ENCODE data around the gene LGALS4.
"Not testable (repeated sequence)": the region's sequence is repeated elsewhere in the genome, so short reads cannot be mapped to it uniquely, and the experiment has no call there.

LGALS4 gene

DNA sequence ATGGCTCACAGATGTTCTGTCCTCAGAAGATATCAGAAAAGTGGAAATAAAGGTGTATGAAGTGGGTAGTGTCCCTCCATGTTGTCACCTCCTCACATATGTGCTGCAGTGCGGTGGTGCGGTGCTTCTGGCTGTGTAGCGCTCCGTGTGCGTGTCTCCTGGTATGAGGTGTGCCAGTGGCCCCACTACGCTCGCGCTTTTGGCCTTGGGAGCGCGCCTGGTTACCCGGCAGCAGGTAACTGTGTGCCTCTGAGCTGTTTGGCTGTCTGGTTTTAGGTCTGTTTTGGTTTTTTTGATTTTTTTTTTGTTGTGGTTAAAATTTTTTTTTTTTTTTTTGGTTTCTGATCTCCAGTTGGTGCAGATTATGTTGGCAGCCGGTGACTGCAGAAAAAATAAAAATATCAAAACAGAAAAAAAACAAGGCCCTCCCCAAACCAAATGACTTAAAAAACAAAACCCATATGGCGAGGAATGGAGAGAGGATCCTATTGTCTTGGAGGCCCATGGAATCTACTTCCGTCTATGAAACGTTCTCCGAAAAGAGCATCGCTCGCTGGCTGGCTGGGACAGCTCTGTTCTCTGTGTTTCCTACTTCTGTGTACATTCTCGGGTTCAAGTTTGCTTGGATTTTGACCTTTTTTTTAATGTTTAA, 29.2 kb upstream of the LGALS4 start:
- DNase-seq: no peak

GRCh38 chr19:38841180-38841766, 28.5 kb upstream of the LGALS4 start:
- DNase-seq: no peak

GRCh38 chr19:38840583-38840968, 27.8 kb upstream of the LGALS4 start:
- no peak for DNase-seq

DNA sequence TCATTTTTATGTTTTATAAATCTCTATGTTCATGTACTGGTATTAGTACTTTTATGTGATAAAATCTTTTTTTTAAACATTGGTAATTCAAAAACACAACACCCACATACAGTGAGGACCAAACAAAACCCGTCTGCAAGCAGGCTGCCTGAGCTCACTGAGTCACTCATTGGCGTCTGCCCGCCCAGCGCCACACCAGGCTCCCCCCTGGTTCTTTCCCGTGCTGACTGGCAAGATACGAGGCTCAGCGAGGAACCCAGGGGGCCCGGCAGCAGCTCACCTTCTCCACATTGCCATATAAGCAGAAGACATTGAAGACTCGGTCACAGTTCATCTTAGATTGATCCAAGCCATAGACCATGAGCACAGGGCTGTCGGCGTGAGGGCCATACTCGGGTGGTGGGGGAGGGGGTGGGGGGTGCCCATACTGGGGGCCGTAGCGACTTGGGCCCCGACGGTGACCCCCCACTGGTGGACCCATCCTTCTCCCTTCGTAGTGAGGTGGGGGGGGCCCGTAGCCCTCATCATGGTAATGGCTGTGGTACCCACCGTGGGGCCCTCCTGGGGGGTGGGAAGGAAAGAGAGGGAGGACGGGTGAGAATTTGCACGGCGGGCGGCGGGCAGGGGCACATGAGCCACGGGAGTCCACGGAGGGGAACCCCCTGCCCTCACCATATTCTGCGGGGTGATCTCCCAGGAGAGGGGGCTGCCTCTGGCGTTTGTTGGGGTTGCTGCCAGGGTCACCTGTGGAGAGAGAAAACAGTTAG, 27.3 kb upstream of the LGALS4 start:
- no peak for DNase-seq

DNA sequence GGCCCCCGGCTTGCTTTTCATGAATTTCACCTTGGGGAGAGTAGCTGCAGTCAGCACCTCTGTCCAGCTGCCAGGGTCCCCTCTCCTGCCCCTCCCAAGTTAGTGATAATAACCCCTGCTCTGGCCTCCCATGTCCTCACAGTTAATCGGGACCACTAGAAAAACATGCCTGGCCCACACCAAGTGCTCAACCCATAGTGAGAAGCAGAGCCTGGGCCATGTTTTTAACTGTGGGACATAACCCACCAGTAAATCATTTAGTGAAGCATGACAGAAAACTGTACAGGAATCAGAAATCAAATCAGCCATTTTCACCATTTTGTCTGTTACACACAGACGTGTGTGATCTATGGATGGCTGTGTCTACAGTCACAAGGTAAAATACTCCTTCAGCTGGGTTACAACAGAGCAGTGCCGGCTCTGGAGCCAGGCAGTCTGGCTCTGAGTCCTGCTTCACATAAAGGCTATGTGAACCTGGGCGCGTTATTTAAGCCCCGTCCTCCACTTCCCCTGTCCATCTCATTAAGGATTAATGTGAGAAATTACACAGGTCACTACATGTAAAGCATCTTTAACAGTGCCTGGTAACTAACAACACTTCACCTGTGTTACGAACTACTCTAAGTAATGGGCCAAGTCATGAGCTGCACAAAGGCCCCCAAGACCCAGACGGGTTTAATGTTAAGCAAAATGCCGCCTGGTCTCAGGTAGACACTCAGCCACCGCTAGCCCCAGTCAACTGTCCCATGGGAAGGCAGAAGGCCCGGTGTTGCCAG, 26.4 kb upstream of the LGALS4 start:
- DNase-seq: no peak

GRCh38 chr19:38838208-38838985, 25.7 kb upstream of the LGALS4 start:
- no peak for DNase-seq

DNA sequence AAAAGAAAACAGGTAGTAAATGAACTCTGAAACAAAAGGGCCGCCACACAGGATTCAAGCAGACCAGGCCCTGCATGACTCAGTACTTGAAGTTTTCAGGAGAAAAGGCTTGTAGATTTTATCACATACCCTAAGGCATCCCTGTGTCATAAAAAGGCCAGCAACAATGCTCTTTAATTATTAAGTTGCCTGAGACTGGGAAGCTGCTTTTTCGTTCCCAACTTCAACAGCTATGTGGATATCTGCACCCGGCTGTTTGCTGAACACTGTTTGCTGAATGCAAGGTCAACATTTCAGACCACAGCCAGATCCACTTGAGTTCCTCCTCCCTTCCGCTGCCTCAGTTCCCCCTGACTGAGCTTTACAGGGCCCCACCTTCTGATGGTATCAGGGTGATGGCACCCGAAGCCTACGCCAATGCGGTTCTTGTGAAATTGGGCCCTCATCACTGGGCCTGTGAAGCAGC, 24.9 kb upstream of the LGALS4 start:
- DNase-seq: no peak

DNA sequence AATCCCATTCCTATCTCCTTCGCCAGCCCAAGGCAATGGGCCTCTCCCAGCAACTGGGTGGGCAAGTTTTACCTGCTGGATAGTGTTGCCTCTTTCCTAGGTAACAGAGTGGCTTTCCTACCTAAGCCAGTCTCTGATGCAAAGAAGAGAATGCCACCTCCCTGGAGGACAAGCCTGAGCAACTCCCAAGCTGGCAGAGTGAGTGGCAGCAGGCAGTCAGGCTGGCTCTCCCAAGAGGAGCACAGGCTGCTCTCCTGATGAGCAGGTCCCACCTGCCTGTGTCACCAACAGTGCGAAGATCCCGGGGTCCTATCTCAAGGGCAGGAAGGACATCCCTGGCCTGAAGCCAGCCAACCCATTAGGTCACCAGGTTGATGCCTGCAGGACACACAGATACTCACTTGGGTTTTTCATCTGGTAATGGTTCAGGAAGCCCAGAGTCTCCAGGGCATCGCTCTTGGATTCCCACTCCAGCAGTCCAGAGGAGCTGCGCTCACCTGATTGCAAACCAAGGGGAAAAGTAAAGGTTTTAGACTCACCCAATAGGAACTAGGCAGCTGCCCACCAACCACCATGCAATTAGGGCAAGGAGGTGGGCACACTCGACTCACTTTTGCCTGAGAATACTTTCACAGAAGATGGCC, 24.4 kb upstream of the LGALS4 start:
- no peak for DNase-seq

GRCh38 chr19:38836159-38836982, 23.6 kb upstream of the LGALS4 start:
- DNase-seq: no peak

DNA sequence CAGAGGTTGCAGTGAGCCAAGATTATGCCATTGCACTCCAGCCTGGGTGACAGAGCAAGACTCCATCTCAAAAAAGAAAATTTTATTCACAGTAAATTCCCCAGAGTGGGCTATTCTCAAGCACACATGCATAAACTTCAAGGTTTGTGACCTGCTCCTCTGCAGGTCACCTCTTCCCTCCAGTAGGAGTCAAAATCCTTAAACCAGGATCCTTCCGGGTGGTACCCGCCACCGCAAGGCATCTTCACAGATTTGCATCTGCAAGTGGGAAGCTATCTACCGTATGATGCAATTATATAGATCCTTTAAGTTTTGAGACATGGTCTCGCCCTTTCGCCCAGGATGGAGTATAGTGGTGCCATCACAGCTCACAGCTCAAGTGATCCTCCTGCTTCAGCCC, 21.8 kb upstream of the LGALS4 start:
- no peak for DNase-seq

DNA sequence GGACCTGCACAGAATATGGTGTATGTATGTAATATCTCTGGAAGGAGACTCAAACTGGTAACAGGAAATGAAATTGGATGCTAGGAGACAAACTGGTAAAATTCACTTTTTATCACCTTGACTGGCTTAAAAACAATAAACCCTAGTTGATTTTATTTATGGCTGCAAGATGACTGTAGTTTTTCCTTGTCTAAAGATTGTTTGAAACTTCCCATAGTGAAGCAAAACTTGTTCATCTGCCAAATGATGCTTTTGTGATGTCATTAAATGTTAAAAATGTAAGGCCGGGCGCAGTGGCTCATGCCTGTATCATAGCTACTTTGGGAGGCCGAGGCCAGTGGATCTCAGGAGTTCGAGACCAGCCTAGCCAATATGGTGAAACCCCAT, 21.4 kb upstream of the LGALS4 start:
- no peak for DNase-seq

DNA sequence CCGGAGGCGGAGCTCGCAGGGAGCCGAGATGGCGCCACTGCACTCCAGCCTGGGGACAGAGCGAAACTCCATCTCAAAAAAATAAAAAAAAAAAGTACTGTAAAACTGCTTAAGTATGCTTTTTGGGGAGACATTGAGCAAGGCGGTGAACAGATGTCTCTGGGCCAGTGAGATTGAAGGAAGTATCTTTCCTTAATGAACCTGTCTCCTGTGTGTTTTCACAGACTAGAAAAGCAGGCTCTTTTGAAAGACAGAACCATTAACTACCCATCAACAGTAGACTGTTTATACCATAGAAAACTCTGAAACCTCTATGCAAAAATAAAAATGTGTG, 20.3 kb upstream of the LGALS4 start:
- DNase-seq: no peak

DNA sequence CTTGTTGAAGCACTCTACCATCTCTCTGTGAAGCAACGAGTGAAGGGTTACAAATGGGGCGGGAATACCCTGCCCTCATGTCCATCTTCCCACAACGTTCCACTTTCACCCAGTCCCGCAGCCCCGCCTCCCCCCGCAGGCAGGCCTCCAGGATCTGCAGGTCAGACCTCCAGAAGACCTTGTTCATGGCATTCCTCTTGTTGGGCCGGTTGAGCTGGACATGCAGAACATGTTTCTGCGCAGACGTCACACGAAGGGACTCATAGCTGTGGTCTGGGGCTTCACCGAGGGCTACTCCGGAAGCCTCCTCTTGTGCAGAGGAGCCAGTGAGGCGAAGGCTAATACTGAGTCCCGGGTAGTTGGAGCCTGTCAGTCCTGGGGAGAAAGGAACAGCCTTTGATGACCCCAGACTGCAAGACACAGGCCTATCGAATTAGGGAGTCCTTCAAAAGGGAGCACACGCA, 18.4 kb upstream of the LGALS4 start:
- no peak for DNase-seq

DNA sequence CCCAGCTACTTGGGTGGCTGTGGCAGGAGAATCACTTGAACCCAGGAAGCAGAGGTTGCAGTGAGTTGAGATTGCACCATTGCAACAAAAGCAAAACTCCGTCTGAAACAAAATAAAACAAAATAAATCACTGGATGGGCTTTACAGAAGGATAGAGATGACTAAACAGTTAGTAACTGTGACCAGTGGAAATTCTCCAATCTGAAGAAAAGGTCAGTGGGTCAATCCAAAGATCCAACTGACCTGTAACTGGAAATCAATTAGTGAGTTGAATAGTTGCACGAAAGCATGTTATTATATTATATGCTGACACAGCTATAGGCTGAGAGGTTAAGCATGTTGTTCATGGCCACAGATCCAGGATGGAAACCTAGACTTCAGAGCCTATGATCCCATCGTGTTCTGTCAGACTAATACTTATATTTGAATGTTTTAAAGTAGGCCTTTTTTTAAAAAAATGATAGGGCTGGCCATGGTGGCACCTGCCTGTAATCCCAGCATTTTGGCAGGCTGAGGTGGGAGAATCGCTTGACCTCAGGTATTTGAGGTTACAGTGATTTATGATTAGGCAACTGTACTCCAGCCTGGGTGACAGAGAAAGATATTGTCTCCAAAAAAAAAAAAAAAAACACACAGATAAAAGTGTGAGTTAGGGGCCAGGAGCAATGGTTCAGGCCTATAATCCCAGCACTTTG, 17.4 kb upstream of the LGALS4 start:
- DNase-seq: no peak

DNA sequence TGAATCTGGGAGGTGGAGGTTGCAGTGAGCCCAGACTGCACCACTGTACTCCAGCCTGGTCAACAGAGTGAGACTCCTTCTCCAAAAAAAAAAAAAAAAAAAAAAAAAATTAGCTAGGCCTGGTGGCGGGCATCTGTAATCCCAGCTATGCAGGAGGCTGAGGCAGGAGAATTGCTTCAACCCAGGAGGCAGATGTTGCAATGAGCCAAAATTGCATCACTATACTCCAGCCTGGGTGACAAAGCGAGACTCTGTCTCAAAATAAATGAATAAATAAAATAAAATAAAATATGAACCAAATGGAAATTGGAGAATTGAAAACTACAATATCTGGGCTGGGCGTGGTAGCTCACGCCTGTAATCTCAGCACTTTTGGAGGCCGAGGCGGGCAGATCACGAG, 16.5 kb upstream of the LGALS4 start:
- not testable (repeated sequence) for DNase-seq

DNA sequence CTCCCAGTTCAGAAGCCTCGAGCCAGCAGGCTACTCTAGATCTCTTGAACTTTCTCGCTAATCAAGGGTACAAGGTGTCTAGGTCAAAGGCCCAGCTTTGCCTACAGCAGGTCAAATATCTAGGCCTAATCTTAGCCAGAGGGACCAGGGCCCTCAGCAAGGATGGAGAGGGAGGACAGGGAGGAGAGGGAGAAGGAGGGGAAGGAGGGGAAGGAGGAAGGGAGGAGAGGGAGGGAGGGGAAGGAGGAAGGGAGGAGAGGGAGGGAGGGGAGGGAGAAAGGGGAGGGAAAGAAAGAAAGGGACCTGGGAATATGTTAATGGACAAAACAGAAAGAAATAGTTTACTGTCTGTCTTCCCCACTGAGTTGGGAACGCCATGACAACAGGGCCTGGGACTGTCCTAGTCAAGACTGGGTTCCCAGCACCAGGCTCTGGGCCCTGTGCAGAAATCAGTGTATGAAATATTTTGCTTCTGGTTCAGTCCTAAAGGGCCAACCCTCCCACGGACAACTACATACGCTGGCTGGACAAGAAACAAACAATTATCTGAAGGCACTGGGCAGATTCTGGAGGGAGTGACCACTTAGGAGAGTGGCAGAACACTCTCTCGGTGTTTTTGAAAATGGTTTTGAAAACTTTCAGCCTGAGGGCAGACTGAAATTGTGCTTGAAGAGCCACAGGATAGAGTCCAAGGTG, 14.3 kb upstream of the LGALS4 start:
- no peak for DNase-seq

GRCh38 chr19:38825936-38826335, 13.2 kb upstream of the LGALS4 start:
- not testable (repeated sequence) for DNase-seq

DNA sequence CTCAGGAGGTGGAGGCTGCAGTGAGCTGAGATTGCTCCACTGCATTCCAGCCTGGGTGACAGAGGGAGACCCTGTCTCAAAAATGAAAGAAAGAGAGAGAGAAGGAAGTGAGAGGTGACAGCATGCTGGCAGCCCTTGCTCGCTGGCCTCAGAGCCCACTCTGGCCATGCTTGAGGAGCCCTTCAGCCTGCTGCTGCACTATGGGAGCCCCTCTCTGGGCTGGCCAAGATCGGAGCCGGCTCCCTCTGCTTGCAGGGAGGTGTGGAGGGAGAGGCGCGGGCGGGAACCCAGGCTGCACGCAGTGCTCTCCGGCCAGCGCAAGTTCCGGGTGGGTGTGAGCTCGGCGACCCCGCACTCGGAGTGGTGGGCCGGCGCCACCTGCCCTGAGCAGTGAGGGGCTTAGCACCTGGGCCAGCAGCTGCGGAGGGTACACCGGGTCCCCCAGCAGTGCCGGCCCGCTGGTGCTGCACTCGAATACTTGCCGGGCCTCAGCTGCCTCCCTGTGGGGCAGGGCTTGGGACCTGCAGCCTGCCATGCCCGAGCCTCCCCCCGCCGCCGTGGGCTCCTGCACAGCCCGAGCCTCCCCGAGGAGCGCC, 8.6 kb upstream of the LGALS4 start:
- DNase-seq: not testable (repeated sequence)

- DNase-seq: no peak
Measured at GRCh38 chr19:38819231-38819920, 6.6 kb upstream of the LGALS4 start.

All from Kasumi-1 (cell line).